Stimulated activated CD8-positive, alpha-beta memory T cell treated with anti-CD3 and anti-CD28 coated beads, Interleukin-7, amount 100 ng/mL, for 4 hours (primary cell): ENCODE results near the gene ADAM22.

Experiments
- DNase-seq, 2 donors: peaks; one replicate each; pipeline ENCODE4 v3.0.0-alpha.2; 2020; ENCODE audit warnings: low read depth in 2 of 2

ADAM22 gene

DNA sequence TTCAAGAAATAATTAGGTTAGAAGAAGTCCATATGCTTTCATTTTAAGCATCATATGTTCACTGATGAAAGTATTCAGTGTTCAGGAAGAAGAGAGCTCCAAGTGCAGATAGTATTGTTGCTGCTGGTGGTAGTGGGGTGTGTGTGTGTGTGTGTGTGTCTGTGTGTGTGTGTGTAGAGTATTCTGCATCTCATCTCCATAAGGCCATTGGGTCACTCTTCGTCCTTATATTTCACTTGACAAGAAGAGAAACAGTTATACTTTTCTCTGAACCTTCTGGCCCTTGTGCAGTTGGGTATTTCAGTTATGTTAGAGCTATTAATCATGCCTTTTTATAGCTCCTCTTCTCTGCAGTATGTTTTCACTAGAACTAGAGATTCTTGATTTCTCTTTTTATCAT, 26.2 kb downstream of the ADAM22 start:
- no peak for DNase-seq

DNA sequence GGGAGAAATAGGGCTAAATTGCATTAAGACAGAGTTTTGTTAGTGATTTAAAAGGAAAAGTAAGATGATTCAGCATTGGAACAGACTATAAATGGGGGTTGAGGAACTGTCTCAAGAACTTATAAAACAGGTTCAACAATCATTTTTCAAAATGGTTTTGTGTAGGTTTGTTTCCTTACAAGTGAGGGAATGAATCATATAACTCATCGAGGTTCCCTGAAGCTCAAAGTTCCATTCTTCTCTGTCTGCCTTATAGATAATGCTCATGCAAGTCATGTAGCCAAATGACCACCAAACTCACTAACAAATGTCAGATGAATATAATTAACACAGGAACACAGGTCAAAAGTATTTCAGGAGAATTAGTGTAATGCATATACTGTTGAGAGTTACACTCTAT, 27.7 kb downstream of the ADAM22 start:
- no peak for DNase-seq

DNA sequence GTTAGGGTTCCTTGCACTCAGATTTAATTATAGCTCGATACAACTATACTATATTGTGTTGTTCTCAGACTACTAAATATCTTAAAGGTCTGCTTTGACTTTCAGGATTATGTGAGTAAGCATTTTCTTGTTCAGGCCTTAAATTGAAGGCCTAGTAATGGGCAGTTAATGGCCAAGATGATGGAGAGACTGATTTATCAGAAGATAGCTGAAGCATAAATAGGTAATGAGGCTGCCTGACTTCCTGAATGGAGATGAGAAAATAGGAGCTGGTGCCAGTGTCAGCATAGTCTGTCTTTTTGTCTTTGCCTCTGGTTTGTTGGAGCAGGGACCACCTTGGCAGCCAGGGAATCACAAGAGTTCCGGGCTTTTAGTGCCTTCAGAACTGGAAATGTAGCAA, 32.2 kb downstream of the ADAM22 start:
- no peak for DNase-seq

DNA sequence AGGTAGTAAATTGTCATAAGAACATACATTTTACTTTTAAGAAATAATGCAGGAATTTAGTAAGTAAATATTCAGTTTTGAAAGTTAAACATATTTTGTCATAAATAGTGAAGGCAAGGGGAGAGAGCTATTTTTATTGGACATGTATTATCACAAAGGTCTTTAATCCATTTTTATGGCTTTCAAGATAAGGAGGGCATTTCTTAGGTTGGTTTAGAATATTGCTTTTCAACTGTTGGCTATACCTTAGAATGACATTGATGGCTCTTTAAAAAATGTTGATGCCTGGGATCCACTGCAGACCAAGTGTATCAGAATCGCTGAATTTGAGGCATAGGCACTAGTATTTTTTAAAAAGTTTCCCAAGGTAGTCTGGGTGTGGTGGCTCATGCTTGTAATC, 34.0 kb downstream of the ADAM22 start:
- DNase-seq: no peak

DNA sequence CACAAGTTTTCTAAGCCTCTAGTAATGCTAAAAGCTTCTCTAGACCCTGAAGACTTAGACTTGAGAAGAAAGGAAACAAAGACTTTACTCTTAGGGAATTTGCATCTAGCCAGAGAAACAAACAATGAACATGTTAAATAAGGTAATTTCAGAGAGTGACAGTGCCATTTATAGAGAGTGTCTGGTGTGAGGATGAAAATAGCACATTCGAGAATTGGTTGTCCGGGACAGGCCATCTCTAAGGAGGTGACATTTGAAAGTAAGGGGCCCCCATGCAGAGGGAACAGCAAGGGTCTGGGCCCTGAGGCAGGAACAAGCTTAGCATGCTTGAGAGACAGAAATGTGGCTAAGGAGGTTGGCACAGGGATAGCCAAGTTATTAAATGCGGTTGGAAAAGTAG, 48.1 kb downstream of the ADAM22 start:
- no peak for DNase-seq

DNA sequence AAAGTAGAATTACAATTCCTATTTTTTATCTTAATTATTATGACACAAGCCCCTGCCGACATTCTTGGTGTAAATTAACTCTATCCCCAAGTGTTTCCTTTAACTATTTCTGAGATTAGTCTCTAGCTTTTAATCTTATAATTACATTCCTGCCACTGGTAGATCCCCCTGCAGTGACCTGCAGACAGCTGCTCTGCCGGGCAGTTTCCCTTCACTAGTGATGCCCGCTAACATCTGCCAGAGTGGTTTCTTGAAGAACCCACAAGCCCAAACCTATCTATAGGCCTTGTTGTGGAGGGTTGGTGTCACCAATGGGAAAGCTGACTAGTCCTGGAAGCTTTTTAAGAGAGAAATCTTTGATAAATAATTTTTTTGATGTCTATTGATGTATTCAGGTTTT, 50.0 kb downstream of the ADAM22 start:
- DNase-seq: no peak

DNA sequence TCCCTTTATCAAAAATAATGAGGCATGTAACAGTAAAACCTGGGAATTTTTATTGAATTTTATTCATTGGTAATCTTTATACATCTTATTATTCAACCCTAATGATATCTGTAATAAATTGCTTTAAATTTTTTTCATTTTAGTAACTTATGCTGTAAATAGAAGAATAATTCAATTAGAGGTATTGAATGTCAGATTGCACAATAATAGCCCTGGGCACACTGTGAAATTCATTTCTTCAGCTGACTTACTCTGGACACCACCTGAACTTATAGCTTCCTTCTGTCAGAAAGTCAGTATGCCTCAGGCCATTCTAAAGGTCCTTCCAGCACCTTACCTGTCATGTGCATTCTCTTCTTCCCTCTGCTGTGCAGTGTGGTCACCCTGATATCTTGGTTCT, 59.2 kb downstream of the ADAM22 start:
- DNase-seq: no peak

DNA sequence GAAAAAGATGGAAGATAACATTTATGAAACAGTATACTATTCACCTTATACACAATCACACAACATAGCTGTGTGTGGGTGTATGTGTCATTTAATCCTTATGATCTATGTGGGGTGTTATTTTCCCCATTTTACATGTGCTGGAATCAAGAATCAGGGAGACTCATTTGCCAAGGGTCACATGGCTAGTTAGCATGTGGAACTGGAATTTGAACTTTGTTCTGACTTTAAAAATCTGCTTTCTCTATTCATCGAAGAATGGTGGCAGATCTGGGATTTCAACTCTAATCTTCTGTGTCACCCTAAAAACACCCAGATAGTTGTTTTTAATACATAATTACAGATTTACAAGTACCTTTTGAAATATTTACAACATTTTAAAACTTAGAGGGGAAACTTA, 65.2 kb downstream of the ADAM22 start:
- DNase-seq: no peak

DNA sequence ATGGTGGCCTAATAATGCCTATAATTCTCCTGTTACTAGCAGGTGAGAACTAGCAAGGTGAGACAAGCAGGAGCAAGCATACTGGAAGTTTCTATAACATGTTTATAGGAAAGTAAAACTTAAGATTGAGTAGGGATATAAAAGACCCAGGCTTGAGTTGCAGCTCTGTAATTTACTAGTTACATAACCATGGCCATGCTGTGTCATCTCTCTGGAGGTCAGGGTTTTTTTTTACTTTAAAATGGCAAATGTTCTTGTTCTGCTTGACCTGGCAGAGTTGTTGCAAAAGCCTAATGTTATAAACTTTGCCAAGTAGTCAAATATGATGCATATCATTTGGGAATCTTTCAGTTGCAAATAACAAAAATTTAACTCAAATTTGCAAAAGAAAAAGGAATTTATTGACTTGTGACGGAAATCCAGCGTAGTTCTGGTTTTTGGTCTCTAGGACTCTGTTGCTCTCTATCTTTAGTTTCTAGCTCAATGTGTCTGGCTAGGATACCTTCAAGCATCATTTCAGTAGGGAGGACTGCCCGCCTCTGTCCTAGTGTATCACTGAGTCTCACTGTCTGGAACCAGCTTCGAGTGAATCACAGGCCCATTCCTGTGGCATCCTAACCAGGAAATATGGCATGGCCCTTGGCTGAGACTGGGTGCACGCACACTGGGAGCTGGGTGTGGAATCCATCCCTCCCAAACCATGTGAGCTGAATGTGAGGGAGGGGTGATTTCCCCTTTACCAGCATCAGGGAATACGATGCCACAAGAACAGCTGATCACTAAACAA, 67.9 kb downstream of the ADAM22 start:
- no peak for DNase-seq

DNA sequence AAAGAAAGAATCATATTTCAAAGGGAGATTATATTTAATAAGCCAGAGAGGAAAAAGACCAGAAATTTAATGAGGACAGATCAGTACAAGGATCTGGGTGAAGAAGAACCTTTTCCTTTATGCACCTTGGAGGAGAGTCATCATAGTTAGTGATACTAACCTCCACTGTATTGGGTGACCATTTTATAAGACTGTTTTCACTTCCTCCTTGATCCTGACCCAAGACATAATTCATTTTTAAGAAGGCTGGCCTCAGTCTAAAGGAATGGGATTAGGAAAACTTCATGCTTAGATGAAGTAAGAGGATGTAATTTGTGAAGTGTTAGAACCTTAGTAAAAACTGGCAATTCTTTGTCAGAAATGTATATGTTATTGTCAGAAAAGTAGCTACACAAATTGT, 68.6 kb downstream of the ADAM22 start:
- no peak for DNase-seq

DNA sequence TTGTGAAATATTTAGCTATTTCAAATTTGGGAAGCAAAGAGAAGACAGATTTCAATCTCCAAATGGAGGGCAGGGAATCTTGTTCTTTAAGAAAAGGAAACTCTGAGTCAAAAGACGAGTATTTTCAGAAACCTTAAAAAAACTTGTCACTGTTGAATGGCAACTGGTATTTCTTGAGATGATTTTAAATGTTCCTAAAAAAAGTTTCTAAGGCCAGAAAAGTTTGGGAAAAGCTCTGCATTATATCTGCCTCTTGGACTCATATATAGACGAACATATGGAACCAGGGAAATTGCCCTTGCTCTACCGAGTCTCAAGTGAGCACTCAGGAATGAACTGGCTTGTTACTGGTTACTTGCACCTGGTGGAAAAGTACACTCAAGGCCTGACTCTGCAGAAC, 69.5 kb downstream of the ADAM22 start:
- DNase-seq: no peak

DNA sequence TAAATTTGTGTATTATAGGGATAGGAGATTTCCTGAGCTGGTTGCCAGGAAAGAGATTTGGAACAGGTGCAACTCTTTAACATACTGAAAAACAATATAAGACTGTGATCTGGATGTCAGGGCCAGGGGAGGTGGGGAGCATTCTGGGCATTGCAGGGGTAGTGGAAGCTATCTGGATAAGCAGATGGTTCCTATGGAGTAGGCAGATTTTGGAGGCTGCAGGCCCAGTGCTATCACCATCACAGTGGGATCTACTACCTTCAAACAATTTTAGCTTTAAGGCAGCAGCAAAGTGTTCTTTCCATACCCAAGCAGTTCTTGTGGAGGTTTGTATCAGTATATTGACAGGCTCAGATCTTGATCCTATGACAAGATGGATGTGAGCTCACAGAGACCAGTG, 71.1 kb downstream of the ADAM22 start:
- DNase-seq: no peak

DNA sequence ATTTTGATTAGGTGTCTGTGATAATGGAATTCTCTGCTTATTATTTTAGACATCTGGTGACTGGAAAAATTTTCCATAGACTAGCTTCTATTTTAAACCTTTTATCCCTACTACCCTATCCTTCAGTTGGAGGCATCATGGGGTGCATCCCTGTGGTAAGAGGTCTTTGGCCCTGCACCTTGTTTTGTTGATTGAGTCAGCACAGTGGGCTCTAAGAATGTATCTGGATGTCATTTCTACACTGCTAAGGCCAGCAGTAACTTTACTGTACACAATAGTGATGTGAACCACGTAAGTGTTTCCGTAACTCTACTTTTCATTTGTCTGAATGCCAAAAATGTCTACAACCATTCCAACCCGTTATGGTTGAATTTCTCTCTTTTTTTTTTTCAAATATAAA, 75.6 kb downstream of the ADAM22 start:
- DNase-seq: no peak

DNA sequence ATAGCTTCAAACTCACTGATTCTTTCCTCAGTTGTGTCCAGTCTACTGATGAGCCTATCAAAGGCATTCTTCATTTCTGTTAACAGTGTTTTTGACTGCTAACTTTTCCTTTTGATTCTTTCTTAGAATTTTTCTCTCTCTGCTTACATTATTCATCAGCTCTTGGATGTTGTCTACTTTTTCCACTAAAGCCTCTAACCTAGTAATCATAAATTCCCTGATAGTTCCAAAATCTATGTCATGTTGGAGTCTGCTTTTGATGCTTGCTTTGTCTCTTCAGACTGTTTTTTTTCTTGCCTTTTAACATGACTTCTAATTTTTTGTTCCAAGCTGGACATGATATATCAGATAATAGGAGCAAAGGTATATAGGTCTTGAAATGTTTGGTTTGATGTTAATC, 78.0 kb downstream of the ADAM22 start:
- DNase-seq: no peak

DNA sequence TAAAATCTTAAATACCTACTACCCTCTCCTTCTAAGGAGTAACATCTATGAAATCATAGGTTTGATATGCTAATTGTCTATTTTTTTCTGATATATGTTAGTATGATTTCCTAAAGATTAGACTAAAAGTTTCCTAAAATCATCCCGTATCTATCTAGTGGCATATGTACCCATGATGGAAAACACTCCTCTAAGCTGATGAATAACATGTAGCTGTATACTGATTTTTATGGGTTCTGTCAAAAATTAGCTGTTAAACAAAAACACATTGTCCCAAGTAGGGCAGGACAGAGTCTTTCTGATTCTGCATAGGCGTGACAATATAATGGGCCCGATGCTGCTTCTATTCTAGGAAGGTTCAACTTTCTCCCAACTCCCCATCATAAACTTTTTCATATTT, 79.9 kb downstream of the ADAM22 start:
- no peak for DNase-seq

DNA sequence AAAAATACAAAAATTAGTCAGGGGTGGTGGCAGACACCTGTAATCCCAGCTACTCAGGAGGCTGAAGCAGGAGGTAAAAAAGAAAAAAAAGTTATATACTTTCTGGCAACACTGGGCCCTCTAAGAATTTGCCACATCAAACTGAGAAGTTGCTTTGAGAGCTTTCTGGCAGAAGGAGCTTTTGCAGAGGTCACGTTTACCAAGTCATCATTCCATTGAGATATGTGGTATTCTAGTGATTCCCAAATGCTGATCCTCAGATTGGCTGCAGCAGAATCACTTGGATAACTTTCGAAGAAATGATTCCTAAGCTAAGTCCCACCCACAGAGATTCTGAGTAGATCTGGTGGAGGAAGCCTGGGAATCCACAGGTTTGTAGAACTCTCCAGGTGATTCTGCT, 80.5 kb downstream of the ADAM22 start:
- no peak for DNase-seq

DNA sequence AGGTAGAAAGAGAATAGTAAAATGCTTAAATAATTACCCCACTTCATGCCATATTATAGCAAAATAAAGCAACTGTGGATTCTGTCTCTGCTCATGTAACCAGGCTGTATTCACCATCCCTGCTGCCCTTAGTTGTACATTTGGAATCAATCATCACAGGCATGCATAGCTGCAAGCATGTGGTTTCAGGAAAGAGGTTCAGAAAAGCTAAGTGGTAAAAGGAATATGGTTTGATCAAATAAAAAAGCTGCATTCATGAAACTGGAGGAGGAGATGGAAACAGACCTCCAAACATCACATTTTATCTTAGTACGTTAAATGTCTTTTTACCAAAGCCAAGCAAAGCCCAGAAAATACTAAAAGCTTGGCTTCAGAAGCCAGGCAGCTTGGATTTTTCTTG, 81.3 kb downstream of the ADAM22 start:
- DNase-seq: no peak

DNA sequence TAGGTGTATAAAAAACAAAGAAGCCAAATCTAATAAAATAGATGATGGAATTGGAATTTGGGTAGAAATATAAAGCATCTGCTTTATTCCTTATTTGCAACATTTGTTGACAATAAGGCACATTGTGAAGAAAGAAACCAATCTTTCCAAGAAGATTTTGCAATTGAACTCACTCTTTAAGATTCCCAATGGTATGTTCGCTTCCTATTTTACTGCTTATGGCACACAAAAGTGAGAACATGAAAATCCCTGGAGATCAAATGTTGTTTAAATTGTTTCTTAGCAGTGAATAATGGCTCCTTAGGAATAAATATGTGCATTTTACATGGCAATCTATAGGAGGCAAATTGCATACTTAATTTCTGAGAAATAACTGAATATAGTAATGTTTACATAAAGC, 84.5 kb downstream of the ADAM22 start:
- DNase-seq: no peak

DNA sequence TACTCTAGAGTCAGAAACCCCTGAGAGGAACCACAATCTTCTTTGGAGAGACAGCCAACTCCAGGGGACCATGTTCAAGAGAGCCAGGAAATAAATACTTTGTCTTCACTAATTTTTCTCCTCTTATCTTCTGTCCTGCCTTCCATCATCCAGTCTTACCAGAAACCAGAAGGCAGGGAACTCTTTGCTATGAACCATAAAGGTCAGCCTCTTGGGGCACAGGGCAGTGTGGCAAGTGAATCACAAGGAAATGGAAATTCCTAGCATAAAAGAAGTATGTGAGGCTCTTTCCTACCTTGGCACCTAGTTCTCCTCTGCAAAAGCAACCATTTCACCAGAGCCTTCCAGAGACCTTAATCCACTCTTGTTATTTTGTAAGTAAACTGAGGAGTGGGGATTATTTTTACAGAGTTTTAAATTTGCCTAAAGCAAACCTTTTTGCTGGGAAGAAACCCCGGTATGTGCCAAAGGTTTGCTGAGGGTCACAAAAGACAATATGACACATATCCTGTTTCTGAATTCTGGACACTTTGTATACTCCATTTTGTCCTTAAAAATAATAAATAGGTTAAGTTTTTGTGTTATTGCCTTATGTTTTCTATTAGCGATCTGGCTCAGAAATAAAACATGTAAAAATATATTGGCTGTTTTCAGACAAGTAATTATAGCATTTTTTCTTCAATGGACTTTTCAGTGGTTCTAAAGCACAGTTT, 87.1 kb downstream of the ADAM22 start:
- DNase-seq: no peak

DNA sequence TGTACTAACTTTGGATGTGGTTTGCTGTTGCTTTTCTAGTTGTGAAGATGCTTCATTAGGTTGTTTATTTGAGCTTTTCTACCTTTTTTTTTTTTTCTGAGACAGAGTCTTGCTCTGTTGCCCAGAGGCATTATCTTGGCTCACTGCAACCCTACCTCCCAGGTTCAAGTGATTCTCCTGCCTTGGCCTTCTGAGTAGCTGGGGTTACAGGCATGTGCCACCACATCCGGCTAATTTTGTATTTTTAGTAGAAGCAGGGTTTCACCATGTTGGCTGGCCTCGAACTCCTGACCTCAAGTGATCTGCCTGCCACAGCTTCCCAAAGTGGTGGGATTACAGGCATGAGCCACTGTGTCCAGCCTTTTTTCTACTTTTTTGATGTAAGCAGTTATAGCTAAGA, 93.7 kb downstream of the ADAM22 start:
- no peak for DNase-seq

DNA sequence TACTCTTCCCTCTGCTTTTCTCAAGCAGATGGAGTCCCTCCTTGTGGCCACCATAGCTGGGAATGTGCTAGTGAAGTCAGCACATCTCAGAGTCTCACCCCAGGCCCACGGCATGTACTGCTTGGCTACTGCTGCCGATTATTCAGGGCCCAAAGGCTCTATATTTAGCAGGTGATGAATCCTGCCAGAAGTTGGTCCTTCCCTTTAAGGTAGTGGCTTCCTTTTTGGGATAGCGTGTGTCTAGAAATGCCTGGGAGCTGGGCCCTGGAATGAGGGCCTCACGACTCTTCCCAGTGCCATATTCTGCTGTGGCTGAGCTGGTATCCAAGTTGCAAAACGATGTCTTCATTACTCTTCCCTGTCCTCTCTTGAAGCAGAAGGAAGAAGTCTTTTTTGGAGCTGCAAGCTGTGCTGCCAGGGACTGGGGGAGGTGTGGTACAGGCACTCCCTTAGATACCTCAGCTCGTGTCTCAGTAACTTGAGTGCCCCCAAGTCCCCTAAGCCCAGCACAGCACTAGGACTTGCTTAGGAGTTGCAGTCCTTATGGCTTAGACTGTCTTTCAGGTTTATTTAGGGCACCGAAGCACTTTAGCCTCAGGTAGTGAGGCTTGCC, 100.1 kb downstream of the ADAM22 start:
- DNase-seq: no peak

DNA sequence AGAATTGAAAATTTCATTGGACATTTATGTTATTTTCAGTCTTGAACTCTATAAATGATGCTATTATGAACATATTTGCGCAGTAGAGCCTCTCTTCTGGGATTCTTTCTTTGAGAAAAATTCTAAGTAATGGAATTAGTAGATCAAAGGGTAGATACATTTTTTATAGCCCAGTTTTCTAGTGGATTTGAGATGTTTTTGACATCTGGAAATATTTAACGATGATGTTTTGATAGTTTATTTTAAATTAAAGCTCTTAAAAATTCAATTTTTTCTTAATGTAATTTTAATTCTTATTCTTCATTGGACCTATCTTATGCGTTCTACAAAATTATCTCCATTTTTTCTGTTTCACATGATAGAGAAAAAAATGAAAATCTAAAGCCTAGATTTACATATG, 103.0 kb downstream of the ADAM22 start:
- DNase-seq: no peak

DNA sequence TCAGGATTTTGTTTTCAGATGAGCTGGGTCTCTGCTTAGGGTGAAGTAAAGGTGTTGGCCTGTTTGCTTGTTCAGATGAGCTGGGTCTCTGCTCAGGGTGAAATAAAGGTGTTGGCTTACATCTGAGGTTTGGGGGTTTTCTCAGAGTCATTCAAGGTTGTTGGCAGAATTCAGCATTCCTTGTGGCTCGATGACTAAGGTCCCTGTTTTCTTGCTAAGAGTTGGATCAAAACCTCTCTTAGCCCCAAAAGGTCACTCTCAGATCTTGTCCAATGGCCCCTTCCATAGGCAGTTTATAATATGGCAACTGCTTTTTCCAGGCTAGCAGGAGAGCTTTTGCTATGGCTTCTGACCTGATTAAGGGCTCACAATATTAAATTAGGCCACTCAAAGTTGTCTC, 106.6 kb downstream of the ADAM22 start:
- no peak for DNase-seq
